ENCODE data around the gene PRX. TPM values are rescaled to one million over a fixed set of nuclear protein-coding genes. Genes with fewer than 3 reads are reported as not detected.

The PRX gene
- total and polyA plus RNA-seq, 4 donors, result 3.1 to 7.6 (median 5.1) TPM

- intact Hi-C loops (cut with DNase I), result no loop called here
- H3K27me3 ChIP-seq (ENCODE audit: control insufficient read depth in 1 of 2, insufficient read depth in 2 of 2, low read length in 1 of 2), result no peaks in the 10 kb centered on the region
- H3K9me3 ChIP-seq (ENCODE audit: control insufficient read depth, low read length), result no peaks in the 10 kb centered on the region
- DNase-seq (no peak), ATAC-seq (ENCODE audit: low FRiP score) (no peak)
- no peaks in the 10 kb centered on the region for H3K4me1 ChIP-seq (ENCODE audit: control insufficient read depth in 1 of 2, insufficient read depth in 2 of 2, low read length in 2 of 2)
- WGBS, 2 donors, result 86 to 90% methylated on average over 13 of the region's 13 CpGs
- no peak overlapping the region for H3K27ac ChIP-seq (ENCODE audit: low read depth in 1 of 2, low read length in 2 of 2)
- H3K4me3 ChIP-seq (ENCODE audit: low read length in 2 of 2), result no peak overlapping the region
- H3K36me3 ChIP-seq (ENCODE audit: control insufficient read depth in 1 of 2, insufficient read depth in 2 of 2, low read length in 1 of 2), result no peaks in the 10 kb centered on the region
These were observed 53.0 kb downstream of the PRX start for GRCh38 chr19:40360020-40360707.

GRCh38 chr19:40358773-40359172, 54.4 kb downstream of the PRX start:
- no peak overlapping the region for H3K27ac ChIP-seq (ENCODE audit: low read depth in 1 of 2, low read length in 2 of 2)
- 86 to 93% methylated on average over 5 of the region's 5 CpGs for WGBS, 2 donors
- no peaks in the 10 kb centered on the region for H3K9me3 ChIP-seq (ENCODE audit: control insufficient read depth, low read length)
- ATAC-seq (ENCODE audit: low FRiP score) (peak; percentile 47), DNase-seq (peak in 1 of 2 donors; percentile 70)
- no peaks in the 10 kb centered on the region for H3K4me1 ChIP-seq (ENCODE audit: control insufficient read depth in 1 of 2, insufficient read depth in 2 of 2, low read length in 2 of 2)
- H3K27me3 ChIP-seq (ENCODE audit: control insufficient read depth in 1 of 2, insufficient read depth in 2 of 2, low read length in 1 of 2), result no peaks in the 10 kb centered on the region
- intact Hi-C loops (cut with DNase I), result no loop called here
- no peaks in the 10 kb centered on the region for H3K36me3 ChIP-seq (ENCODE audit: control insufficient read depth in 1 of 2, insufficient read depth in 2 of 2, low read length in 1 of 2)
- H3K4me3 ChIP-seq (ENCODE audit: low read length in 2 of 2), result no peak overlapping the region

GRCh38 chr19:40357640-40358039, 55.5 kb downstream of the PRX start:
- no peaks in the 10 kb centered on the region for H3K9me3 ChIP-seq (ENCODE audit: control insufficient read depth, low read length)
- DNase-seq, result no peak
- intact Hi-C loops (cut with DNase I), result no loop called here
- H3K27ac ChIP-seq (ENCODE audit: low read depth in 1 of 2, low read length in 2 of 2), result no peak overlapping the region
- ATAC-seq (ENCODE audit: low FRiP score), result no peak
- H3K27me3 ChIP-seq (ENCODE audit: control insufficient read depth in 1 of 2, insufficient read depth in 2 of 2, low read length in 1 of 2), result no peaks in the 10 kb centered on the region
- H3K4me3 ChIP-seq (ENCODE audit: low read length in 2 of 2), result no peak overlapping the region
- no peaks in the 10 kb centered on the region for H3K4me1 ChIP-seq (ENCODE audit: control insufficient read depth in 1 of 2, insufficient read depth in 2 of 2, low read length in 2 of 2)
- WGBS, 2 donors, result 84 to 85% methylated on average over 3 of the region's 3 CpGs
- H3K36me3 ChIP-seq (ENCODE audit: control insufficient read depth in 1 of 2, insufficient read depth in 2 of 2, low read length in 1 of 2), result no peaks in the 10 kb centered on the region

DNA sequence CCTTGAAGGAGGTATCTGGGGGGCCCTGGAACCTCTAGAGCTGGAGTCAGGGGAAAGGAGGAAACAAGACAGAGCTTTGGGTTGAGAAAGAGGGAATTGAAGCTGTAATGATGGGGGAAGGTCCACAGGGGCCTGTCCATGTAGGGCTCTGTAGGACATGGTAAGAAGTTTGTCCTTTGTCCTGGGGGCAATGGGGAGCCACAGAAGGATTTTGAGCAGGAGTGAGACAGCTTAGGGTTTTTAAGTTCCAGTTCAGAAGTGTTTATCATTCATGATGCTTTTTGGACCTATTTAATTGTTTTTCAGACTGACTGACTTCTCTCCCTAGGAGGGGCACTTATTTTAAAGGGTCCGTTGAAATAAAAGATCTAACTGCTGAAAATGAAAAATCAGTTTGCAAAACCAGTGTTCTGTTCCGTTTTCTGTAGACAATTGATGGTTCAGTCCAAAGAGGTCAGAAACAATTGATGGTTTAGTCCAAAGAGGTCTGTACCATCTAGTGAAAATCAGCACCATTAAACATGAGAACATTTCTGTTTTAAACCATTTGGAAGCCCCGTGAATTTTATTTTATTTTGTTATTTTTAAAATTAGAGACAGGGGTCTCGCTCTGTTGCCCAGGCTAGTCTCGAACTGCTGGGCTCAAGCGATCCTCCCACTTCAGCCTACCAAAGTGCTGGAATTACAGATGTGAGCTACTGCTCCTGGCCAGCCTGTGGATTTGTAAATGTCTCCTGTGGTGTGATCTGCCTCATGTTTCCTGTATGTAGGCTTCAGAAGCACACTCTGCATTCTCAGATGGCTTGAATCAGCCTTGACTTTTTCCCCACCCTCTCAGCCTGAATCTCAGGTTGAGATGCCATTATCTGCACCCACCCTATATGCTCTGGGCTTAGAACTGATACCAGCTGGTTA, 56.2 kb downstream of the PRX start:
- 86 to 88% methylated on average over 6 of the region's 6 CpGs for WGBS, 2 donors
- DNase-seq (no peak), ATAC-seq (ENCODE audit: low FRiP score) (no peak)
- H3K27me3 ChIP-seq (ENCODE audit: control insufficient read depth in 1 of 2, insufficient read depth in 2 of 2, low read length in 1 of 2), result no peaks in the 10 kb centered on the region
- no peaks in the 10 kb centered on the region for H3K4me1 ChIP-seq (ENCODE audit: control insufficient read depth in 1 of 2, insufficient read depth in 2 of 2, low read length in 2 of 2)
- no peaks in the 10 kb centered on the region for H3K9me3 ChIP-seq (ENCODE audit: control insufficient read depth, low read length)
- H3K27ac ChIP-seq (ENCODE audit: low read depth in 1 of 2, low read length in 2 of 2), result no peak overlapping the region
- H3K4me3 ChIP-seq (ENCODE audit: low read length in 2 of 2), result no peak overlapping the region
- no peaks in the 10 kb centered on the region for H3K36me3 ChIP-seq (ENCODE audit: control insufficient read depth in 1 of 2, insufficient read depth in 2 of 2, low read length in 1 of 2)
- intact Hi-C loops (cut with DNase I), result no loop called here

GRCh38 chr19:40355975-40356680, 57.0 kb downstream of the PRX start:
- H3K27me3 ChIP-seq (ENCODE audit: control insufficient read depth in 1 of 2, insufficient read depth in 2 of 2, low read length in 1 of 2), result no peaks in the 10 kb centered on the region
- H3K36me3 ChIP-seq (ENCODE audit: control insufficient read depth in 1 of 2, insufficient read depth in 2 of 2, low read length in 1 of 2), result no peaks in the 10 kb centered on the region
- DNase-seq (no peak), ATAC-seq (ENCODE audit: low FRiP score) (no peak)
- WGBS, 2 donors, result 72 to 81% methylated on average over 9 of the region's 9 CpGs
- H3K9me3 ChIP-seq (ENCODE audit: control insufficient read depth, low read length), result no peaks in the 10 kb centered on the region
- no peak overlapping the region for H3K27ac ChIP-seq (ENCODE audit: low read depth in 1 of 2, low read length in 2 of 2)
- no peaks in the 10 kb centered on the region for H3K4me1 ChIP-seq (ENCODE audit: control insufficient read depth in 1 of 2, insufficient read depth in 2 of 2, low read length in 2 of 2)
- intact Hi-C loops (cut with DNase I), result no loop called here
- no peak overlapping the region for H3K4me3 ChIP-seq (ENCODE audit: low read length in 2 of 2)

- no peaks in the 10 kb centered on the region for H3K9me3 ChIP-seq (ENCODE audit: control insufficient read depth, low read length)
- no peaks in the 10 kb centered on the region for H3K27me3 ChIP-seq (ENCODE audit: control insufficient read depth in 1 of 2, insufficient read depth in 2 of 2, low read length in 1 of 2)
- DNase-seq (no peak), ATAC-seq (ENCODE audit: low FRiP score) (no peak)
- no peaks in the 10 kb centered on the region for H3K36me3 ChIP-seq (ENCODE audit: control insufficient read depth in 1 of 2, insufficient read depth in 2 of 2, low read length in 1 of 2)
- H3K4me1 ChIP-seq (ENCODE audit: control insufficient read depth in 1 of 2, insufficient read depth in 2 of 2, low read length in 2 of 2), result peaks cover 0 to 4% of the 10 kb centered on the region in 2 donors
- peak overlapping the region; percentile 46 to 71 for H3K4me3 ChIP-seq (ENCODE audit: low read length in 2 of 2)
- WGBS, 2 donors, result 14 to 16% methylated on average over 17 of the region's 17 CpGs
- no peak overlapping the region for H3K27ac ChIP-seq (ENCODE audit: low read depth in 1 of 2, low read length in 2 of 2)
- intact Hi-C loops (cut with DNase I), result loop anchor here in 1 of 2 donors (1.0 to 5.0 kb wide), 4 partner anchors 53 to 253 kb away; partner anchors contain the start of gene LTBP4
These were observed 64.1 kb downstream of the PRX start for GRCh38 chr19:40348961-40349507.

- Histone ChIP-seq H3K4me3 (ENCODE audit: low read length in 2 of 2) (peak within 1 kb of the TSS; percentile 50 to 74), H3K4me1 (ENCODE audit: control insufficient read depth in 1 of 2, insufficient read depth in 2 of 2, low read length in 2 of 2) (peaks cover 0 to 4% of the 10 kb centered on the region in 2 donors), H3K27me3 (ENCODE audit: control insufficient read depth in 1 of 2, insufficient read depth in 2 of 2, low read length in 1 of 2) (no peaks in the 10 kb centered on the region), H3K36me3 (ENCODE audit: control insufficient read depth in 1 of 2, insufficient read depth in 2 of 2, low read length in 1 of 2) (no peaks in the 10 kb centered on the region), H3K9me3 (ENCODE audit: control insufficient read depth, low read length) (no peaks in the 10 kb centered on the region), H3K27ac (ENCODE audit: low read depth in 1 of 2, low read length in 2 of 2) (peak within 1 kb of the TSS in 1 of 2 donors; percentile 49)
- WGBS, 2 donors, result 0% methylated on average over 61 to 77 of the region's 77 CpGs
- intact Hi-C loops (cut with DNase I), result loop anchor here in 1 of 2 donors (1.0 to 5.0 kb wide), 4 partner anchors 54 to 254 kb away; partner anchors contain the start of gene LTBP4
- ATAC-seq (ENCODE audit: low FRiP score), result peak; percentile 99
- DNase-seq, result peak; percentile 100
These were observed 64.9 kb downstream of the PRX start, which contains the start of the genes C19orf47 and PLD3 for GRCh38 chr19:40348125-40348913. Gene C19orf47 (minus strand): TSS chr19:40348397. CDS start chr19:40341857, 6,540 bp downstream. Gene PLD3 (plus strand): TSS chr19:40348695. CDS start chr19:40366484, 17,789 bp downstream.
